A673 (cell line): ENCODE measurements around the gene QRFP. TPM values are rescaled to one million over a fixed set of nuclear protein-coding genes. Genes with fewer than 3 reads are reported as not detected.

Experiments used
- BruUV-seq: library from RNA; stranded (reverse); fragments of 400-500 nt; replicated peaks from 2 replicates; lab custom pipeline; 2021; lab: Mats Ljungman, UMichigan
- CTCF ChIA-PET: fragments of 300-600 bp; sonication (Branson Sonifier 250); formaldehyde crosslinking; loops from one replicate; lab custom pipeline; 2022; ENCODE audit warnings: antibody characterized with exemption; lab: Charles Lee
- POLR2A ChIA-PET: fragments of 300-600 bp; sonication (Branson Sonifier 250); formaldehyde crosslinking; loops from one replicate; lab custom pipeline; 2022; ENCODE audit warnings: antibody characterized with exemption; ENCODE audit not compliant: low non-redundant PET; lab: Charles Lee
- DNase-seq: peaks from one replicate; pipeline ENCODE4 v3.0.0-alpha.2; 2015; ENCODE audit warnings: low spot score
- H3K27ac ChIP-seq: fragments of 200-600 bp; sonication (generic); 2 replicates; pipeline ENCODE4 v1.5.1; 2016; ENCODE audit warnings: mixed run types, low read depth, mild to moderate bottlenecking, mixed read lengths, antibody characterized with exemption, low read length; ENCODE audit not compliant: poor library complexity, severe bottlenecking
- H3K27me3 ChIP-seq: fragments of 200-600 bp; sonication (generic); replicated peaks from 2 replicates; pipeline ENCODE4 v1.6.1; 2017; ENCODE audit warnings: mixed run types, low read depth, mild to moderate bottlenecking, mixed read lengths, antibody characterized with exemption, low read length; ENCODE audit not compliant: insufficient read depth, poor library complexity
- H3K36me3 ChIP-seq: fragments of 200-600 bp; sonication (generic); 2 replicates; pipeline ENCODE4 v1.6.1; 2016; ENCODE audit warnings: mixed run types, mild to moderate bottlenecking, mixed read lengths, antibody characterized with exemption, low read length; ENCODE audit not compliant: insufficient read depth, poor library complexity, severe bottlenecking
- H3K4me1 ChIP-seq: fragments of 200-600 bp; sonication (generic); 2 replicates; pipeline ENCODE4 v1.6.1; 2017; ENCODE audit warnings: mixed run types, mild to moderate bottlenecking, mixed read lengths, antibody characterized with exemption, low read length; ENCODE audit not compliant: insufficient read depth, poor library complexity, severe bottlenecking
- H3K4me3 ChIP-seq: fragments of 200-600 bp; sonication (generic); 2 replicates; pipeline ENCODE4 v1.5.1; 2016; ENCODE audit warnings: low read depth, mixed run types, mild to moderate bottlenecking, mixed read lengths, low read length; ENCODE audit not compliant: poor library complexity, severe bottlenecking
- H3K9me3 ChIP-seq: fragments of 200-600 bp; sonication (generic); 2 replicates; pipeline ENCODE4 v1.6.1; 2016; ENCODE audit warnings: mixed run types, low read depth, mild to moderate bottlenecking, mixed read lengths, antibody characterized with exemption, low read length; ENCODE audit not compliant: poor library complexity, severe bottlenecking
- CTCF ChIP-seq: fragments of 300-800, 200-600 bp; sonication (generic); conservative IDR thresholded peaks from 2 replicates; pipeline ENCODE4 v1.5.1; 2017; ENCODE audit warnings: low read depth, mild to moderate bottlenecking, antibody characterized with exemption, low read length, moderate library complexity, mixed read lengths
- EZH2 ChIP-seq: fragments of 200-600 bp; sonication (generic); IDR thresholded peaks from 2 replicates; pipeline ENCODE4 v1.6.1; 2017; ENCODE audit warnings: borderline replicate concordance, low read depth, mild to moderate bottlenecking, mixed read lengths, antibody characterized with exemption, low read length; ENCODE audit not compliant: poor library complexity, severe bottlenecking
- intact Hi-C: fragments of 100-400 bp; cut with micrococcal nuclease; formaldehyde crosslinking; loops from one replicate; pipeline ENCODE4 v1.10.0; 2022; ENCODE audit not compliant: unreplicated experiment
- total RNA-seq: library from RNA; stranded (reverse); gene quantifications from 2 replicates; pipeline ENCODE4 v1.2.3, GENCODE V29; 2021

Gene QRFP
- total RNA-seq, 1 experiment from 2014 or later, result not detected

GRCh38 chr9:130903194-130904069, 6.8 kb upstream of the QRFP start:
- ChIA-PET CTCF (interaction anchor here (0.6 kb wide), 1 partner anchor 207 kb away, joined by 3 read pairs; no protein-coding TSS in a partner anchor), POLR2A (no interaction called here)
- Histone ChIP-seq H3K27me3 (no peaks in the 10 kb centered on the region), H3K9me3 (no peaks in the 10 kb centered on the region), H3K27ac (no peak overlapping the region), H3K36me3 (no peaks in the 10 kb centered on the region), H3K4me1 (no peaks in the 10 kb centered on the region), H3K4me3 (no peak overlapping the region)
- TF ChIP-seq EZH2, result no peak
- TF ChIP-seq CTCF, result no peak
- DNase-seq, result no peak
- no TSS peak for BruUV-seq
- intact Hi-C loops, result no loop called here

- POLR2A ChIA-PET, result no interaction called here
Observed at GRCh38 chr9:130902204-130903185, 5.9 kb upstream of the QRFP start.

More at GRCh38 chr9:130902204-130903185, 5.9 kb upstream of the QRFP start:
- H3K27me3 ChIP-seq, result no peaks in the 10 kb centered on the region
- CTCF ChIA-PET, result no interaction called here
- intact Hi-C loops, result no loop called here
- no peaks in the 10 kb centered on the region for H3K4me1 ChIP-seq
- H3K36me3 ChIP-seq, result no peaks in the 10 kb centered on the region
- no peak overlapping the region for H3K27ac ChIP-seq
- no peaks in the 10 kb centered on the region for H3K9me3 ChIP-seq
- DNase-seq, result no peak
- no peak overlapping the region for H3K4me3 ChIP-seq
- no TSS peak for BruUV-seq
- TF ChIP-seq EZH2, result no peak
- TF ChIP-seq CTCF, result no peak
